Parathyroid adenoma (tissue), 2 donors: Measurements from ENCODE around the gene BRD2.

Source experiments
- H2AFZ ChIP-seq: fragments of 300-600 bp; sonication (generic); one replicate; pipeline ENCODE4 v1.7.0; 2017; ENCODE audit warnings: antibody characterized with exemption, mild to moderate bottlenecking
- H3K27ac ChIP-seq: fragments of 300-600 bp; sonication (generic); one replicate; pipeline ENCODE4 v1.7.0; 2017
- H3K27me3 ChIP-seq: fragments of 300-600 bp; sonication (generic); one replicate; pipeline ENCODE4 v1.7.0; 2017; ENCODE audit warnings: low read length; ENCODE audit not compliant: control insufficient read depth, insufficient read depth
- H3K36me3 ChIP-seq: fragments of 300-600 bp; sonication (generic); one replicate; pipeline ENCODE4 v1.7.0; 2017; ENCODE audit warnings: low read length; ENCODE audit not compliant: control insufficient read depth, insufficient read depth
- H3K4me1 ChIP-seq: fragments of 300-600 bp; sonication (generic); one replicate; pipeline ENCODE4 v1.7.0; 2017; ENCODE audit warnings: control low read depth
- H3K4me2 ChIP-seq: fragments of 300-600 bp; sonication (generic); one replicate; pipeline ENCODE4 v1.7.0; 2017; ENCODE audit warnings: low read length
- H3K4me3 ChIP-seq: fragments of 300-600 bp; sonication (generic); one replicate; pipeline ENCODE4 v1.7.0; 2017; ENCODE audit warnings: low read depth, low read length
- H3K79me2 ChIP-seq: fragments of 300-600 bp; sonication (generic); one replicate; pipeline ENCODE4 v1.7.0; 2017; ENCODE audit warnings: control low read depth
- H3K9ac ChIP-seq: fragments of 300-600 bp; sonication (generic); one replicate; pipeline ENCODE4 v1.7.0; 2017; ENCODE audit warnings: mild to moderate bottlenecking
- H3K9me3 ChIP-seq: fragments of 300-600 bp; sonication (generic); one replicate; pipeline ENCODE4 v1.7.0; 2017; ENCODE audit warnings: low read length; ENCODE audit not compliant: control insufficient read depth
- CTCF ChIP-seq: fragments of 300-600 bp; sonication (generic); IDR thresholded peaks from one replicate; pipeline ENCODE4 v1.7.0; 2017; ENCODE audit warnings: antibody characterized with exemption, mild to moderate bottlenecking
- donor health status: primary hyperparathyroidism.

Gene BRD2

GRCh38 chr6:32967151-32968091, 973 bp upstream of the BRD2 start:
- H3K27me3 ChIP-seq: no peaks in the 10 kb centered on the region
- H3K9ac ChIP-seq: peak overlapping the region; percentile 78
- TF ChIP-seq CTCF: peak; percentile 27
- peak overlapping the region; percentile 97 for H3K27ac ChIP-seq
- H3K4me1 ChIP-seq: peaks cover 12% of the 10 kb centered on the region
- H3K4me3 ChIP-seq: peak overlapping the region; percentile 99
- peak overlapping the region; percentile 86 for H2AFZ ChIP-seq
- no peaks in the 10 kb centered on the region for H3K36me3 ChIP-seq
- peak overlapping the region; percentile 100 for H3K4me2 ChIP-seq
- H3K9me3 ChIP-seq: no peaks in the 10 kb centered on the region
- peaks cover 7% of the 10 kb centered on the region for H3K79me2 ChIP-seq

GRCh38 chr6:32968867-32969684, 682 bp downstream of the BRD2 start:
- Histone ChIP-seq H3K27me3 (no peaks in the 10 kb centered on the region), H3K9ac (peak overlapping the region; percentile 64), H3K36me3 (no peaks in the 10 kb centered on the region), H3K4me1 (peaks cover 12% of the 10 kb centered on the region), H3K9me3 (no peaks in the 10 kb centered on the region), H3K79me2 (peaks cover 21% of the 10 kb centered on the region), H3K4me3 (peak overlapping the region; percentile 99), H3K27ac (peak overlapping the region; percentile 97), H3K4me2 (peak overlapping the region; percentile 100), H2AFZ (peak overlapping the region; percentile 86)
- TF ChIP-seq CTCF: no peak

- TF ChIP-seq CTCF: peak; percentile 30
- Histone ChIP-seq H3K4me3 (peak overlapping the region; percentile 99), H3K27me3 (no peaks in the 10 kb centered on the region), H2AFZ (peak overlapping the region; percentile 70), H3K27ac (peak overlapping the region; percentile 97), H3K4me1 (peaks cover 15% of the 10 kb centered on the region), H3K4me2 (peak overlapping the region; percentile 100), H3K9ac (peak overlapping the region; percentile 64), H3K9me3 (no peaks in the 10 kb centered on the region), H3K36me3 (no peaks in the 10 kb centered on the region), H3K79me2 (peaks cover 28% of the 10 kb centered on the region)
Measured at GRCh38 chr6:32969685-32970412, 1.5 kb downstream of the BRD2 start.

- TF ChIP-seq CTCF: no peak
- Histone ChIP-seq H3K4me2 (peak overlapping the region; percentile 100), H3K4me1 (peaks cover 16% of the 10 kb centered on the region), H3K4me3 (peak overlapping the region; percentile 99), H3K36me3 (no peaks in the 10 kb centered on the region), H3K27me3 (no peaks in the 10 kb centered on the region), H3K79me2 (peaks cover 30% of the 10 kb centered on the region), H2AFZ (peak overlapping the region; percentile 70), H3K27ac (peak overlapping the region; percentile 97), H3K9me3 (no peaks in the 10 kb centered on the region), H3K9ac (peak overlapping the region; percentile 84)
Measured at GRCh38 chr6:32970413-32971241, 2.2 kb downstream of the BRD2 start.
